ENCODE measurements around the gene SPRR1B.

DNA sequence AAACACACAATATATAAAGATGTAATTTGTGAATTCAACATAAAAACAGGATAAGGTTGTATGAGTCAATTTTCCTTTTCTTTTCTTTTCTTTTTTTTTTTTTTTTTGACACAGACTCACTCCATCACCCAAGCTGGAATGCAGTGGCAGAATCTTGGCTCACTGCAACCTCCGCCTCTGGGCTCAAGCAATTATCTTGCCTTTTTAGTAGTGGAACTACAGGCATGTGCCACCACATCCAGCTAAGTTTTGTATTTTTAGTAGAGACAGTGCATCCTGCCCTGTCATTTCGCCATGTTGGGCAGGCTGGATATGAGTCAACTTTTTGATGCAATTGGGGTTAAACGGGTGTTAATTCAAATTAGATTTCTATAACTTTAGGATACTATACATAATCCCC is 50.7 kb downstream of the SPRR1B start:
- no peak for TF ChIP-seq TAF1 (IDR thresholded peaks at IDR 0.05; ENCODE audit: borderline replicate concordance, insufficient read depth, low read length)
- TF ChIP-seq, protein P1, sequence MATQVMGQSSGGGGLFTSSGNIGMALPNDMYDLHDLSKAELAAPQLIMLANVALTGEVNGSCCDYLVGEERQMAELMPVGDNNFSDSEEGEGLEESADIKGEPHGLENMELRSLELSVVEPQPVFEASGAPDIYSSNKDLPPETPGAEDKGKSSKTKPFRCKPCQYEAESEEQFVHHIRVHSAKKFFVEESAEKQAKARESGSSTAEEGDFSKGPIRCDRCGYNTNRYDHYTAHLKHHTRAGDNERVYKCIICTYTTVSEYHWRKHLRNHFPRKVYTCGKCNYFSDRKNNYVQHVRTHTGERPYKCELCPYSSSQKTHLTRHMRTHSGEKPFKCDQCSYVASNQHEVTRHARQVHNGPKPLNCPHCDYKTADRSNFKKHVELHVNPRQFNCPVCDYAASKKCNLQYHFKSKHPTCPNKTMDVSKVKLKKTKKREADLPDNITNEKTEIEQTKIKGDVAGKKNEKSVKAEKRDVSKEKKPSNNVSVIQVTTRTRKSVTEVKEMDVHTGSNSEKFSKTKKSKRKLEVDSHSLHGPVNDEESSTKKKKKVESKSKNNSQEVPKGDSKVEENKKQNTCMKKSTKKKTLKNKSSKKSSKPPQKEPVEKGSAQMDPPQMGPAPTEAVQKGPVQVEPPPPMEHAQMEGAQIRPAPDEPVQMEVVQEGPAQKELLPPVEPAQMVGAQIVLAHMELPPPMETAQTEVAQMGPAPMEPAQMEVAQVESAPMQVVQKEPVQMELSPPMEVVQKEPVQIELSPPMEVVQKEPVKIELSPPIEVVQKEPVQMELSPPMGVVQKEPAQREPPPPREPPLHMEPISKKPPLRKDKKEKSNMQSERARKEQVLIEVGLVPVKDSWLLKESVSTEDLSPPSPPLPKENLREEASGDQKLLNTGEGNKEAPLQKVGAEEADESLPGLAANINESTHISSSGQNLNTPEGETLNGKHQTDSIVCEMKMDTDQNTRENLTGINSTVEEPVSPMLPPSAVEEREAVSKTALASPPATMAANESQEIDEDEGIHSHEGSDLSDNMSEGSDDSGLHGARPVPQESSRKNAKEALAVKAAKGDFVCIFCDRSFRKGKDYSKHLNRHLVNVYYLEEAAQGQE (IDR thresholded peaks at IDR 0.05; ENCODE audit: insufficient read depth in 1 of 2, low read depth in 2 of 2, low read length in 2 of 2): no peak
